Dedifferentiated amniotic fluid mesenchymal stem cell (primary cell): Measurements from ENCODE around the gene RNF182.
"Not testable (repeated sequence)": the region's sequence is repeated elsewhere in the genome, so short reads cannot be mapped to it uniquely, and the experiment has no call there.

ENCODE experiments used
- DNase-seq: peaks from one replicate; pipeline ENCODE4 v3.0.0-alpha.2; 2016; ENCODE audit errors: extremely low spot score

Gene RNF182, protein sequence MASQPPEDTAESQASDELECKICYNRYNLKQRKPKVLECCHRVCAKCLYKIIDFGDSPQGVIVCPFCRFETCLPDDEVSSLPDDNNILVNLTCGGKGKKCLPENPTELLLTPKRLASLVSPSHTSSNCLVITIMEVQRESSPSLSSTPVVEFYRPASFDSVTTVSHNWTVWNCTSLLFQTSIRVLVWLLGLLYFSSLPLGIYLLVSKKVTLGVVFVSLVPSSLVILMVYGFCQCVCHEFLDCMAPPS

GRCh38 chr6:13924949-13925881, at the start of gene RNF182:
Gene RNF182, plus strand, starts transcription at chr6:13924952. Its CDS starts 52,168 bp downstream, at chr6:13977120.
- no peak for DNase-seq

GRCh38 chr6:13877051-13877450, 47.7 kb upstream of the RNF182 start:
- peak; percentile 19 for DNase-seq

DNA sequence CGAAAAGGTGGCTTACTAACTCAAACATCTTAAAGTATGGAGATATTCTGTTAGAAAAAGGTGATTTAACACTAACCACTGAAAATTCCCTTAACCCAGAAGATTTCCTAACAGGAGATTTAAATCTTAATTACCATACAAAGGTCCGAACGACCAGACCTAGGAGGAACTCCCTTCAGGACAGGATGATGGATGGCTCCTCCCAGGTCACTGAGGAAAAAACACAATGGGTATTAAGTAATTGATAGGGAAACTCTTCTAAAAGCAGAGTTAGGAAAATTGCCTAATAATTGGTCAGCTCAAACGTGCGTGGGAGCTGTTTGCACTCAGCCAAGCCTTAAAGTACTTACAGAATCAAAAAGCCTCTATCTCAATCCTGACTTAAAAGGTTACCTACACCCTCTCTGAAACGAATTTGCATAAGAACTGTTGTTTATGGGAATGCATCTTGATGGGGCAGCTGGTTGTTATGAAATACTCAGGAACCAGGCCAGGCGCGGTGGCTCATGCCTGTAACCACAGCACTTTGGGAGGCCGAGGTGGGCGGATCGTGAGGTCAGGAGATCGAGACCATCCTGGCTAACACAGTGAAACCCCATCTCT, 44.6 kb upstream of the RNF182 start:
- not testable (repeated sequence) for DNase-seq

DNA sequence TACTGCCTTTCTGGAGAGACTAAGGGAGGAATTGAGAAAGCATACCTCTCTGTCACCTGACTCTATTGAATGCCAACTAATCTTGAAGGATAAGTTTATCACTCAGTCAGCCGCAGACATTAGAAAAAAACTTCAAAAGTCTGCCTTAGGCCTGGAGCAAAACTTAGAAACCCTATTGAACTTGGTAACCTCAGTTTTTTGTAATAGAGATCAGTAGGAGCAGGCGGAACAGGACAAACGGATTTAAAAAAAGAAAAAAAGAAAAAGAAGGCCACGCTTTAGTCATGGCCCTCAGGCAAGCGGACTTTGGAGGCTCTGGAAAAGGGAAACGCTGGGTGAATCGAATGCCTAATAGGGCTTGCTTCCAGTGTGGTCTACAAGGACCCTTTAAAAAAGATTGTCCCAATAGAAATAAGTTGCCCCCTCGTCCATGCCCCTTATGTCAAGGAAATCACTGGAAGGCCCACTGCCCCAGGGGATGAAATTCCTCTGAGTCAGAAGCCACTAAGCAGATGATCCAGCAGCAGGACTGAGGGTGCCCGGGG, 43.1 kb upstream of the RNF182 start:
- DNase-seq = no peak

- no peak for DNase-seq
Observed at GRCh38 chr6:13883966-13884365, 40.8 kb upstream of the RNF182 start.

GRCh38 chr6:13884397-13884796, 40.4 kb upstream of the RNF182 start:
- DNase-seq = no peak

- no peak for DNase-seq
Observed at GRCh38 chr6:13885601-13886000, 39.2 kb upstream of the RNF182 start.

DNA sequence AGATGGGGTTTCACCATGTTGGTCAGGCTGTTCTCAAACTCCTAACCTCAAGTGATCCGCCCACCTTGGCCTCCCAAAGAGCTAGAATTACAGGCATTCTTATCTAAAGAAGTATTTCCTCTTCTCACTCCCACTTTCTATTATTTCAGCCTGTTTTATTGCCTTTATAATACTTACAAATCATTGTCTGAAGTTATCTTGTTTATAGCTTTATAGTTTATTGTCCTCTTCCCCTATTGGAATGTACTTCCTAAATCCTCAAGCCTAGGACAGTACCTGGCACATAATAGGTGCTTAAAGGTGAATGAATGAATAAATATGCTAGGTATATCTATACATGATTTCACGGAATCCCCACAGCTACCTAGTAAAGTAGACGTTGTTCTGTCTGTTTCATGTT, 37.8 kb upstream of the RNF182 start:
- no peak for DNase-seq

DNA sequence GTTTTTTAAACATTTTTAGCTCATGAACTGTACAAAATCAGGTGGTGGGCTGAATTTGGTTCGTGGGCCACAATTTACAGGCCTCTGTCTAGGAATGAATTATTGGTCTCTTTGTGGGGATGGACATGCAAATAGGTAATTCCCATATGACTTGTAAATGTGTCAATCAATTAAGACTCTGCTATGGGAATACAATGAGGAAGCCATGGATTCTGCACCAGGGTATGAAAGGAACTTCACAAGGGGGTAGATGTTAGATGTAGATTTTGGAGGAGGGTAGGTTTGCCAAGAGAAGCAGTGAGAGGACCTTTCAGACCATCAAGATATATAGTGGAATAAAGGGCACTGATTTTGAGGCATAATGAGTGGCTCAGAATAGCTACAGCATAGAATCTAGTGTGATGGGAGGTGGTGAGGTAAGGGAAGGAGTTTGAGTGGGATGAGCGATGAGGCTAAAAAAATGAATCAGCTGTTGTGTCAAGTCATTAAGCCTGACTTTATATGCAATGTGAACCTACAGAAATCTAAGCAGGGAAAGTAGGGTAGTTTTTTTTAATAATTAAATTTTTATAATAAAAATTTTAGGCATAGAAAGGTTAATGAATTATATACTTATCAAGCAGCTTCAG, 32.6 kb upstream of the RNF182 start:
- no peak for DNase-seq

GRCh38 chr6:13902922-13903321, 21.8 kb upstream of the RNF182 start:
- no peak for DNase-seq

DNA sequence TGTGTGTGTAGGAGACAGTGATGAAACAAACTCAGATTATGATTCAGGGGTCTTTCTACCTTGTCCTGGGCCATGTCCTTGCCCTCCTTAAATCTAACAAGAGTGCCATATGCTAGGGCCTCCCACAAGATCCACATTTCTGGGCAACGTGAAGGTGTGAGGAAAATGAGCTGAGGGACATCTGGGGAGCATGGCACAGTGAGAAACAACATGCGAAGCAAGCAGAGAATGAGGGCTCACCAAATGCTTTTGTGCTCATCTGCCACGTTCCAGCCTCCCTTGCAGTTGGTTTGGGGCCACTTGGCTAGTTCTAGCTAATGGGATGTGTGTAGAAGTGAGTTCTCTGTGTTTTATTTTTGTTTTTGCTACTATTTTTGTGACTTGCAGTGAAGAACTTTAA, 21.4 kb upstream of the RNF182 start:
- no peak for DNase-seq

DNA sequence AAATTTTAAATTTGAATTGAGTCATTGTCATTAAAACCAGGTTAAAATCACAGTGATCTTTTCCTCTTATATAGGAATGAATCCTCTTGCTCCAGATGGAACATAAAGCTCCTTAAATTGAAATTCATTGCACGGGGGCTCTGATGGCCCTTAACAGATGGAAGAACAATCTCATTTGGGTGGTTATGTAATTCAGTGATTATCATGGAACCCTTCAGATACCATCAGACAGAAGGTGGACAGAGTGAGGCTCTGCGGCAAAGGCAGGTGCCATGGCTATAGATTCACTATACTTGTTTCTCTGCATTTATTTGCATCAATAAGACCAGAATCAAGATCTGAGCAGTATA, 17.8 kb upstream of the RNF182 start:
- DNase-seq = no peak

DNA sequence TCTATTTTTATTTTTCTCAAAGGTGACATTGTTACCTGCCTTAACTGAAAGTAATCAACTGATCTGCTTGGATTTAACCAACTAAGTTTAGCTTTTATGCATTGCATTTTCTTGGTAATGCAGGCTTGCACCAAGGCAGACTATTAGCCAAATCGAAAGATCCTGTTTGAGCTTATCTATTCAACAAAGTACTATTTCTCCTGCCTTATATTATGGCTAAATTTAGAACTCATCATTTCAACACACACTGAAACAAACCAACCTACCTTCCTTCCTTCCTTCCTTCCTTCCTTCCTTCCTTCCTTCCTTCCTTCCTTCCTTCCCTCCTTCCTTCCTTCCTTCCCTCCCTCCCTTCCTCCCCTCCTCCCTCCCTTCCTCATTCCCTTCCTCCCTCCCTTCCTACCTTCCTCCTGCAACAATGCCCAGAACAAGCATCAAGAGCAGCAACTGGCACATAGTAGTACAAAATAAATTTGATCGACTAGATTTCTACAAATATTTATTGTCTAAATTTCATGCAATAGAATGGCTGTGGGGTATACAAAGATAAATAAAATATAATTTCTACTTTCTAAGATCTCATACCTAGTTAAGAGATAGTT, 17.0 kb upstream of the RNF182 start:
- no peak for DNase-seq

- DNase-seq = peak; percentile 68
Observed at GRCh38 chr6:13908955-13909381, 15.8 kb upstream of the RNF182 start.

- DNase-seq = no peak
Observed at GRCh38 chr6:13910443-13910842, 14.3 kb upstream of the RNF182 start.

DNA sequence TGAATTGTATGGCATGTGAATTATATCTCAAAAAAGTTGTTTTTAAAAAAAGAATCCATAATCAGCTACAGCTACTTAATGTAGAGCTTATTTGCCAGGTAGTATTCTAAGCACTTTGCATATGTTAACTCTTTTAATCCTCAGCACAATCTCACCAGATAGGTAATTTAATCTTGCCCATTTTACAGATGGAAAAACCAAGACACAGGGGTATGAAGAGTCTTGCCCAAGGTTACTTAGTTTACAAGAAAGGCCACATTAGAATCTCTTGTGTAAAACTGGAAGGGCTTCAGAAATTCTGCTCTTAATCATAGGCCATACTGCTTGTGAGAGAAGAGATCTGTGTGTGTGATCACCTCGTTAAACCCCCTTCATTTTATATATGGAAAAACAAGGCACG, 13.4 kb upstream of the RNF182 start:
- no peak for DNase-seq

DNA sequence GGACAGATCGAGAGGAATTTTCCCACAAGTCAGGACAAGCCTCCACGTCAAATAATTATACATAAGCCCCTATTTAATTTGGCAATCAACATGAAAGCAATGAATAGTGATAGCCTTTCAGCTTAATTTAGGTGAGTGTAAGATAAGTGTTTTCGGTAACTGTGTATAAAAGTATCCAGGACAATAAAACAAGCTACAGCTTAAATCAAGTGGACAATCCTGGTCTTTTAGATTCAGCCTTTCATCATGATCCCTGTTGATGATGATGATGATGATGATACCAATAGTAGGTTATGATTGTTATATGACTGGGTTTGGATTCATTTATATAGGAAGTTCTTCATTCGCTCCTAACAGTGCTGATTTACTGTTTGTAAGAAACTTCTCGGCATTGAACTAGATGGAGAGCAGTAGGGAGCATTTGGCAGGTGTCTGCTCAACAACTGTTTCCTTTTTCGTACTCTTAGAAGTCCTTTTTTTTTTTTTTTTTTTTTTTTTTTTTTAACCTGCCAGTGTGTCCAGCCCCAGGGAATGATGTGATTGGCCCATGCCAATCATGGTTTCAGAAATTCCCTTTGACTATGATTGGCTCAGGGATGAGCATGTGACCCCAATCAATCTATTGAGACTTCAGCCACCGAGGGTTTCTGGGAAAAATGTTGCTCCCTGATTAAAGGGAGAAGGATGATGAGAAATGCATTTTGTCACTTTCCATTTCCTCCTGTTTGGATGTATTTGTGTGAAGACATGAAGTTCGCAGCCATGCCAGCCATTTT, 11.3 kb upstream of the RNF182 start:
- DNase-seq = no peak

GRCh38 chr6:13914351-13914750, 10.4 kb upstream of the RNF182 start:
- DNase-seq = no peak

DNA sequence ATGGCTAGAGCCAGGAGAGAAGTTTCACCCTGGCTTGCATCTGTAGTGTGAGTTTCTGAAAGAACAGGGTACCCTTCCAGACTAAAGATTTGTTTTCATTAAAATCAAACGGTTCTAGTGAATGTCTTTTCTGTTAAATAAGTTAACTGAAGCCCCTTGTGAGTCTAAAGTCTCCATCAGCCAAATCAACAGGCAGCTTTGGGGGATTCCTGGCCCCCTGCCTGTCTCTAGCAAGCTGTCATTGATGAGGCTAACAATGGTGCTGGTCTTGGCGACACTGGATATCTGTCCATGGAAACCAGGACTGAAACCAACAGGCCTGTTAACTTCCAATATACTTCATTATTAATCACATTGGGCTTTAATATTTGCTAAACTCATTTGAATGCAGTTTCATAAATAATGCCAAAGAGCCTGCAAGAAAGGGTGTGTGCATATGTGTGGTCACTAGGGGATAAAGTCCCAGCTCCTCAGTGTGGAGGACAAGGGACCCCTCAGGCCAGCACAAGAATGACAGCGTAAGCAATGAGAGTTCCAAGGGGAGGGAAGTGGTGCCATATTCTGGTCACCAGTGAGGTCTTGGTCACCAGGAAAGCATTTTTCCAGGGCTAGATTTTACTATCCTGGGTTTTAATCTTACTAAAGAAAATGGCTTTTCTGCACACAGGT, 9.1 kb upstream of the RNF182 start:
- DNase-seq = peak; percentile 11

- peak; percentile 1 for DNase-seq
Observed at GRCh38 chr6:13916230-13916944, 8.4 kb upstream of the RNF182 start.
